CD4-positive, CD25-positive, alpha-beta regulatory T cell (primary cell): Measurements from ENCODE around the gene SULT4A1. TPM values are rescaled to one million over a fixed set of nuclear protein-coding genes. Genes with fewer than 3 reads are reported as not detected.

Experiments
- ATAC-seq, 2 donors: fragments of 150-1000 bp; cut with Tn5 transposase; one replicate each; pipeline ENCODE4 v1.10.0; 2021; ENCODE audit warnings: low read depth in 2 of 2, moderate number of reproducible peaks in 2 of 2, moderate library complexity in 1 of 2
- DNase-seq, 3 donors: peaks; one replicate each; pipeline versions ENCODE4 v3.0.0 to v3.0.0-alpha.2; 2012 to 2022; ENCODE audit warnings: mixed read lengths in 1 of 3
- H3K27ac ChIP-seq: one replicate; pipeline ENCODE4 v1.7.0; 2013; ENCODE audit warnings: mild to moderate bottlenecking, low read length; ENCODE audit not compliant: insufficient read depth, poor library complexity, severe bottlenecking
- H3K27me3 ChIP-seq: one replicate; pipeline ENCODE4 v1.7.0; 2013; ENCODE audit warnings: low read length; ENCODE audit not compliant: control insufficient read depth, insufficient read depth
- H3K36me3 ChIP-seq: one replicate; pipeline ENCODE4 v1.7.0; 2013; ENCODE audit warnings: mild to moderate bottlenecking, low read length, moderate library complexity; ENCODE audit not compliant: control insufficient read depth, insufficient read depth
- H3K4me1 ChIP-seq: 2 replicates; pipeline ENCODE4 v1.7.0; 2013; ENCODE audit warnings: mild to moderate bottlenecking, low read length; ENCODE audit not compliant: insufficient read depth, control insufficient read depth, poor library complexity, severe bottlenecking
- H3K4me3 ChIP-seq: one replicate; pipeline ENCODE4 v1.7.0; 2013; ENCODE audit warnings: low read depth, mild to moderate bottlenecking, low read length, moderate library complexity
- H3K9me3 ChIP-seq, 2 experiments: 1 replicate in 1 of 2; 2 replicates in 1 of 2; pipeline ENCODE4 v1.7.0; 2013; ENCODE audit warnings: low read length in 2 of 2, mild to moderate bottlenecking in 1 of 2, moderate library complexity in 1 of 2; ENCODE audit not compliant: control insufficient read depth in 2 of 2
- H3K27ac Mint-ChIP-seq, 3 donors: one replicate each; pipeline ENCODE4 v1.8.0; 2020 to 2022; ENCODE audit warnings: mild to moderate bottlenecking in 3 of 3, mixed read lengths in 3 of 3, moderate library complexity in 2 of 3
- H3K27me3 Mint-ChIP-seq: one replicate; pipeline ENCODE4 v1.8.0; 2022; ENCODE audit warnings: mild to moderate bottlenecking, mixed read lengths
- H3K36me3 Mint-ChIP-seq: one replicate; pipeline ENCODE4 v1.8.0; 2020; ENCODE audit warnings: mixed read lengths
- H3K4me1 Mint-ChIP-seq, 4 donors: one replicate each; pipeline ENCODE4 v1.8.0; 2020 to 2022; ENCODE audit warnings: mixed read lengths in 4 of 4, mild to moderate bottlenecking in 1 of 4
- H3K4me3 Mint-ChIP-seq, 4 donors: one replicate each; pipeline ENCODE4 v1.8.0; 2020 to 2022; ENCODE audit warnings: mild to moderate bottlenecking in 4 of 4, mixed read lengths in 4 of 4, moderate library complexity in 3 of 4
- H3K9me3 Mint-ChIP-seq, 7 donors: one replicate each; pipeline ENCODE4 v1.8.0; 2020 to 2022; ENCODE audit warnings: mixed read lengths in 7 of 7, mild to moderate bottlenecking in 3 of 7, moderate library complexity in 2 of 7
- polyA plus RNA-seq, 4 donors: library from polyadenylated mRNA; unstranded; fragments of 300-500 nt; fragmentation: Illumina TruSeq; gene quantifications; one replicate each; pipeline ENCODE4 v1.2.3, GENCODE V29; 2021
- total RNA-seq: library from RNA; stranded (reverse); gene quantifications from one replicate; pipeline ENCODE4 v1.2.3, GENCODE V29; 2022

Gene SULT4A1
- total and polyA plus RNA-seq, 5 donors from 2014 or later: not detected

DNA sequence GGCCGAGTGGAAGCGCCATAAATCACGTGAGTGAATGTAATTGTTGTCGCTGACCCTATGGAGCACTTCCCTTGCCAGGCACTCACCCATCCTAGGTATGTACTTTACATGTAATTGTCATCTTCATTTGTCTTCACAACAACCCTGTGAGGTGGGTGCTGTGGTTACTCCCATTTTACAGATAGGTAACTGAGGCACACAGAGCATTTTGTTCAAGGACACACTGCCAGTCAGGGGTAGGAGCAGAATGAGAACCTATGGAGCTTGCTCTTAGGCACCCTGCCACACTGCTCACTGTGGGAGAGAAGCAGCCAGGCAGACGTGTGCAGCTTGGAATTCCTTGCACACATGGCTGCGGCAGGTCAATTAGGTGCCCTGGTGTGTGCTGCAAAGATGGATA lies 49.4 kb downstream of the SULT4A1 start:
- Histone ChIP-seq H3K36me3 (no peaks in the 10 kb centered on the region), H3K27me3 (peaks cover 2% of the 10 kb centered on the region), H3K4me3 (peak overlapping the region; percentile 87), H3K27ac (peak overlapping the region; percentile 75), H3K9me3 (no peaks in the 10 kb centered on the region), H3K4me1 (peaks cover 18% of the 10 kb centered on the region)
- H3K27me3 Mint-ChIP-seq: no peaks in the 10 kb centered on the region
- H3K4me3 Mint-ChIP-seq: peak overlapping the region; percentile 93 to 96 (median 94)
- H3K4me1 Mint-ChIP-seq: peaks cover 5 to 40% (median 24%) of the 10 kb centered on the region in 4 donors
- DNase-seq (no peak), ATAC-seq (no peak)
- H3K9me3 Mint-ChIP-seq: no peaks in the 10 kb centered on the region
- peak overlapping the region; percentile 92 to 95 (median 93) for H3K27ac Mint-ChIP-seq
- H3K36me3 Mint-ChIP-seq: peaks cover 11% of the 10 kb centered on the region

DNA sequence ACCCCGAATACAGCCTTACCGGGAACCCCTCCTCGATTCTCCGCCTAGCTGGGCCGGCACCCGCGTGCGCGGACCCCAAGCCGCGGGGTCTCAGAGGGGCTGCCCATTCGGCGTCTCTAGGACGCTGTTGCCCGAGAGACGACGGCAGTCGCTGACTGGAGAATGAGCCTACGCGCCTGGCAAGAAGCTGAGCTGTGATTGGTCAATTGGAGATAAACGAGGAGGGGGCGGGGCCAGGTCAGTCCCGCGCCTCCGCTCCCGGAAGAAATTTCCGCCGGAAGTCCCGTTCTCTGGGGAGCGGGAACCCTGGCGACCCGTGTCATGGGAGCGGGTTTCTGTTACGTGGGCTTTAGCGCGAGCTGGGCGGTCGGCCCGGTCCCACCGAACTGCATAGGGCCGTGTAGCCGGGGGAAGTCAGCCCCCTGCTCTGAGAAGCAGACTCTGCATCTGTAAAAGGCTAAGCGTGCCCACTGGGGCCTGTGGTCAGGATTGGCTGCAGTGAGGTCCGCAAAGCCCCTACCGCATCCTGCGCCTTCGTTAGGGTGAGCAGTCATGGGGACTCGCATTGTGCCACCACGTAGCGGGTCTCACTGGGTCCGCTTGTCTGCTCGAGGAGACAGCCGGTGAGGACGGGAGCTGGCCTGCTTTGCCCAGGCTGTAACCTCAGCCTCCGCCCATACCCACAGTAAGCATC lies 50.0 kb downstream of the SULT4A1 start, which contains the start of gene EFCAB6:
Gene EFCAB6, minus strand, starts transcription at position 157 of the 694 bp plus-strand sequence. CDS start 29,987 bp downstream, outside the sequence.
- Mint-ChIP-seq H3K9me3 (no peaks in the 10 kb centered on the region), H3K4me1 (peaks cover 5 to 40% (median 24%) of the 10 kb centered on the region in 4 donors), H3K27me3 (no peaks in the 10 kb centered on the region), H3K36me3 (peaks cover 11% of the 10 kb centered on the region), H3K4me3 (peak within 1 kb of the TSS; percentile 93 to 96 (median 94)), H3K27ac (peak within 1 kb of the TSS; percentile 92 to 95 (median 93))
- H3K9me3 ChIP-seq: no peaks in the 10 kb centered on the region
- H3K4me3 ChIP-seq: peak within 1 kb of the TSS; percentile 87
- peak; percentile 84 to 94 for ATAC-seq
- peaks cover 2% of the 10 kb centered on the region for H3K27me3 ChIP-seq
- H3K27ac ChIP-seq: peak within 1 kb of the TSS; percentile 75
- H3K36me3 ChIP-seq: no peaks in the 10 kb centered on the region
- DNase-seq: peak; percentile 87 to 93 (median 88)
- H3K4me1 ChIP-seq: peaks cover 18% of the 10 kb centered on the region

DNA sequence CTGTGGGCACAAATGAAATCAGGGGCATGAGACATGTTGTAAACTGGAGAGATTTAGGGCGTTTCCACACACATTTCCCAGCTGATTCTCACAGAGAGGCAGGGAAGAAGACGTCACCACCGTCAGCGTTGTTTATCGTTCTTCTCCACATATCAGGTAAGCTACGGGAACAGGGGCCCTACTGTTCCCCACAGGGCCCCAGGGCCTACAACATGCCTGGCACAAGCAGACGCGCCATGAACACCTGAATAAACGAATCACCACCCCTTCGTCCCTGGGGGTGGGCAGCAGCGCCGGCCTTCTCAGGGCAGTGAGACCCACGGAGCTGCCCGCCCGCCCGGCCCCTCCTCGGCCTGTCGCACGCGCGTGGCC lies 50.5 kb downstream of the SULT4A1 start:
- peaks cover 5 to 40% (median 24%) of the 10 kb centered on the region in 4 donors for H3K4me1 Mint-ChIP-seq
- Histone ChIP-seq H3K4me1 (peaks cover 18% of the 10 kb centered on the region), H3K27me3 (peaks cover 2% of the 10 kb centered on the region), H3K9me3 (no peaks in the 10 kb centered on the region), H3K36me3 (no peaks in the 10 kb centered on the region), H3K4me3 (peak overlapping the region; percentile 87), H3K27ac (peak overlapping the region; percentile 75)
- DNase-seq (no peak), ATAC-seq (peak in 1 of 2 donors; percentile 3)
- no peaks in the 10 kb centered on the region for H3K27me3 Mint-ChIP-seq
- no peaks in the 10 kb centered on the region for H3K9me3 Mint-ChIP-seq
- peak overlapping the region; percentile 92 to 95 (median 93) for H3K27ac Mint-ChIP-seq
- H3K36me3 Mint-ChIP-seq: peaks cover 11% of the 10 kb centered on the region
- H3K4me3 Mint-ChIP-seq: peak overlapping the region; percentile 93 to 96 (median 94)

DNA sequence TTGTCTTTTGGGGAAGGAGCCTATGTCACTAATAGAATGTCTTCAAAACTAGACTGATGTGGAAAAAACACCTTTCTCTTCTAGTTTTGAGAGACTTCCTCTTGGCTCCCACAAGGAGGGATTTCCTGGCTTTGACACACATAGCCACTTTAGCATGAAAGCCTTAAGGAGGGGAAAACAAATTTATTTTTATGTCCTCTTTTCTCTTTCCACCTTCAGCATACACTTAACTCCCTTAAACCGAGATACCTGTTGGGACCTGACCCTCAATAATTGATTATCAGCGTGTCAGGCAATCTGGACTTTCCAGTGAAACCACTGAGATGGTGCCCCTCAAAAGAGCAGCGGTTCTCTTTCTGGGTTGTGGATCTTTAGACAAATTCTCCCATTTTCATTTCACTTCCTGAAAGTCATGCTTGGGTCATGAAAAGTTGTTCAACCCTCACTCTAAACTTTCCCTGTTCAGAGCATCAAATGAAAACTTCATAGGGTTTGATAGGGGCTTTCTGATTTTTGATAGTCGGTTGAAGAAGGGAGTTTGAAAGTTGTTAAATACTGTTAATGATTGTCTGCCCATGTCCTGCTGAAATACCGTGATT lies 59.3 kb downstream of the SULT4A1 start:
- Histone ChIP-seq H3K4me3 (no peak overlapping the region), H3K27me3 (peaks cover 9% of the 10 kb centered on the region), H3K36me3 (no peaks in the 10 kb centered on the region), H3K9me3 (peaks cover 14 to 17% of the 10 kb centered on the region in 2 experiments), H3K4me1 (no peaks in the 10 kb centered on the region), H3K27ac (no peak overlapping the region)
- ATAC-seq: no peak
- peaks cover 0 to 23% (median 3%) of the 10 kb centered on the region in 7 donors for H3K9me3 Mint-ChIP-seq
- H3K36me3 Mint-ChIP-seq: no peaks in the 10 kb centered on the region
- H3K27ac Mint-ChIP-seq: no peak overlapping the region
- no peak for DNase-seq
- no peak overlapping the region for H3K4me3 Mint-ChIP-seq
- H3K4me1 Mint-ChIP-seq: no peaks in the 10 kb centered on the region
- peaks cover 42% of the 10 kb centered on the region for H3K27me3 Mint-ChIP-seq

DNA sequence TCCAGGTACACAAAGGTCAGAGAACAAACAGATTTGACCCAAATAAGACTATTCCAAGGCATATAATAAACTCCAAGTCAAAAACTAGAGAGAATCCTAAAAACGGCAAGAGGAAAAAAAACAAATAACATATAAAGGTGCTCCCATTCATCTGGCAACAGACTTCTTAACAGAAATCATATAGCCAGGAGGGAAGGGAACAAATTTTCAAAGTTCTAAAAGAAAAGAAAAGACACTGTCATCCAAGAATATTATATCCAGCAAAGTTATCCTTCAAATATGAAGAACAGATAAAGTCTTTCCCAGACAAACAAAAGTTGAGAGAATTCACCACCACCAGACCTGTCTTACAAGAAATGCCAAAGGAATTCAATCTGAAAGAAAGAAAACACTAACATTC lies 61.3 kb downstream of the SULT4A1 start:
- ATAC-seq (no peak), DNase-seq (no peak)
- Histone ChIP-seq H3K36me3 (no peaks in the 10 kb centered on the region), H3K27ac (no peak overlapping the region), H3K9me3 (peaks cover 14 to 17% of the 10 kb centered on the region in 2 experiments), H3K27me3 (peaks cover 9% of the 10 kb centered on the region), H3K4me1 (no peaks in the 10 kb centered on the region), H3K4me3 (no peak overlapping the region)
- Mint-ChIP-seq H3K9me3 (peaks cover 0 to 23% (median 4%) of the 10 kb centered on the region in 7 donors), H3K27ac (no peak overlapping the region), H3K36me3 (no peaks in the 10 kb centered on the region), H3K4me1 (no peaks in the 10 kb centered on the region), H3K27me3 (peaks cover 46% of the 10 kb centered on the region), H3K4me3 (peak overlapping the region in 1 of 4 donors; percentile 40)

DNA sequence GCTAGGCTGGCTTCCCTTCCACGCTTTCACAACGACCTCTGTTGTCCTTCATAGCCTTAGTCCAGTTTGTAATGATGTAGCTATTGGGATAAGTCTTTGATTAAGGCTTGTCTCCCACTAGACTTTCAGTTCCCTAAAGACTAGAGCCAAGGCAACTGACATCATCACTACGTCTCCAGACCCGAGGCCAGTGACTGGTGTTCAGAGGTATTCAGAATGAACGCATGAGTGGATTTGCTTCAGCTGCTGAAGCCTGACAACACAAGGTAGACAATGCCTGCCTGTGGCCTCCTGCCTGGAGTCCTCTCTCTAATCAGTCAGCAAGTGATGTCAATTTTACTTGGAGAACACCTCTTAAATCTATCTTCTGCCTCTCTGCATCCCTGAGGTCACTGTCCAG lies 63.8 kb downstream of the SULT4A1 start:
- H3K27me3 Mint-ChIP-seq: peaks cover 26% of the 10 kb centered on the region

DNA sequence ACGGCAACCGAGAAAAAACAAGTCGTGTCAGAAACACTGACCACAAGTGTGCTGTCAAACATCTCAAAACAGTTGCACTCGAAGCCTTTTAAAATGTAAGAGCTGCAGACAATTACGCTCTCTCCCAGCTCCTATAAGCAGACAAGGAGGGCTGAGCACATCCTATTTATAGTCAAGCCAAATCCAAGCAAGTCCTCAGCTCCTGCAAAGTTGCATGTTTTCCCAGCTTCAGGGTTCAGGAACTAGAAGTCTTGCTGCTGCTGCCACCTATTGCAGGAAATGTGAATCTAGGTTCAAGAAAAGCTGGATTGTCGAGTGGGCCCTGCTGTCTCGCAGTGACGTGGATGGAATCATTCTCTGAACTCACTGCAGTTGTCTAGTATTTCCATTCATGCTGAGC lies 65.7 kb downstream of the SULT4A1 start:
- Mint-ChIP-seq H3K27ac (no peak overlapping the region), H3K27me3 (peaks cover 8% of the 10 kb centered on the region), H3K36me3 (no peaks in the 10 kb centered on the region), H3K4me3 (no peak overlapping the region), H3K9me3 (peaks cover 0 to 18% (median 2%) of the 10 kb centered on the region in 7 donors), H3K4me1 (no peaks in the 10 kb centered on the region)
- Histone ChIP-seq H3K27ac (no peak overlapping the region), H3K36me3 (no peaks in the 10 kb centered on the region), H3K9me3 (peaks cover 14 to 17% of the 10 kb centered on the region in 2 experiments), H3K27me3 (peaks cover 6% of the 10 kb centered on the region), H3K4me1 (no peaks in the 10 kb centered on the region), H3K4me3 (no peak overlapping the region)
- no peak for DNase-seq
- ATAC-seq: no peak

More for the DNA sequence above, 63.8 kb downstream of the SULT4A1 start:
- peaks cover 0 to 23% (median 4%) of the 10 kb centered on the region in 7 donors for H3K9me3 Mint-ChIP-seq
- ATAC-seq (no peak), DNase-seq (no peak)
- H3K4me3 Mint-ChIP-seq: no peak overlapping the region
- H3K4me1 ChIP-seq: no peaks in the 10 kb centered on the region
- H3K9me3 ChIP-seq: peaks cover 14 to 17% of the 10 kb centered on the region in 2 experiments
- H3K36me3 Mint-ChIP-seq: no peaks in the 10 kb centered on the region
- peak overlapping the region in 1 of 3 donors; percentile 35 for H3K27ac Mint-ChIP-seq
- no peaks in the 10 kb centered on the region for H3K36me3 ChIP-seq
- H3K27me3 ChIP-seq: peaks cover 9% of the 10 kb centered on the region
- no peak overlapping the region for H3K27ac ChIP-seq
- no peak overlapping the region for H3K4me3 ChIP-seq
- H3K4me1 Mint-ChIP-seq: no peaks in the 10 kb centered on the region
